Neuronal stem cell (in vitro differentiated cells): ENCODE measurements around the gene PDCD7.

Experiments
- DNase-seq: peaks from one replicate; pipeline ENCODE4 v3.0.0-alpha.2; 2013; ENCODE audit warnings: low spot score
- H2AFZ ChIP-seq: one replicate; pipeline ENCODE4 v1.6.1; 2013; ENCODE audit warnings: mild to moderate bottlenecking, low read length, inconsistent platforms
- H2AK5ac ChIP-seq: 2 replicates; pipeline ENCODE4 v1.6.1; 2013; ENCODE audit warnings: low read depth, mild to moderate bottlenecking, inconsistent platforms, low read length, moderate library complexity, mixed read lengths
- H2BK120ac ChIP-seq: 2 replicates; pipeline ENCODE4 v1.6.1; 2013; ENCODE audit warnings: low read depth, mild to moderate bottlenecking, inconsistent platforms, low read length, moderate library complexity, mixed read lengths
- H2BK12ac ChIP-seq: one replicate; pipeline ENCODE4 v1.6.1; 2013; ENCODE audit warnings: low read length, inconsistent platforms
- H2BK15ac ChIP-seq: 2 replicates; pipeline ENCODE4 v1.6.1; 2013; ENCODE audit warnings: mild to moderate bottlenecking, low read length, inconsistent platforms, mixed read lengths
- H2BK5ac ChIP-seq: one replicate; pipeline ENCODE4 v1.6.1; 2013; ENCODE audit warnings: inconsistent platforms, mild to moderate bottlenecking, low read length, moderate library complexity
- H3K14ac ChIP-seq: one replicate; pipeline ENCODE4 v1.6.1; 2013; ENCODE audit warnings: low read length, inconsistent platforms
- H3K18ac ChIP-seq: 2 replicates; pipeline ENCODE4 v1.6.1; 2013; ENCODE audit warnings: low read length, inconsistent platforms
- H3K23ac ChIP-seq: 2 replicates; pipeline ENCODE4 v1.6.1; 2013; ENCODE audit warnings: low read depth, mild to moderate bottlenecking, mixed read lengths, low read length, inconsistent platforms; ENCODE audit not compliant: poor library complexity
- H3K27ac ChIP-seq: replicated peaks from 3 replicates; pipeline ENCODE4 v1.5.1; 2013; ENCODE audit warnings: low read length, inconsistent platforms
- H3K27me3 ChIP-seq, 3 experiments: 2 replicates each; pipeline ENCODE4 v1.6.1; 2013; ENCODE audit warnings: low read length in 3 of 3, mild to moderate bottlenecking in 2 of 3, inconsistent platforms in 1 of 3, low read depth in 1 of 3, mixed read lengths in 1 of 3, moderate library complexity in 1 of 3; ENCODE audit not compliant: control insufficient read depth in 3 of 3, insufficient read depth in 3 of 3
- H3K36me3 ChIP-seq, 2 donors: replicated peaks in 1 of 2; 2 replicates each; pipeline ENCODE4 v1.6.1; 2013; ENCODE audit warnings: low read length in 2 of 2; ENCODE audit not compliant: control insufficient read depth in 2 of 2, insufficient read depth in 2 of 2
- H3K4ac ChIP-seq: 2 replicates; pipeline ENCODE4 v1.6.1; 2013; ENCODE audit warnings: inconsistent platforms, mild to moderate bottlenecking, low read length, moderate library complexity
- H3K4me1 ChIP-seq, 2 donors: 1 replicate in 1 of 2; 2 replicates in 1 of 2; pipeline ENCODE4 v1.6.1; 2013; ENCODE audit warnings: low read length in 2 of 2, low read depth in 1 of 2; ENCODE audit not compliant: control insufficient read depth in 2 of 2, insufficient read depth in 1 of 2
- H3K4me2 ChIP-seq: one replicate; pipeline ENCODE4 v1.6.1; 2013; ENCODE audit warnings: mild to moderate bottlenecking, low read length, inconsistent platforms; ENCODE audit not compliant: insufficient read depth, poor library complexity, severe bottlenecking
- H3K4me3 ChIP-seq, 2 donors: 2 replicates each; pipeline ENCODE4 v1.5.1; 2013; ENCODE audit warnings: low read length in 2 of 2, mild to moderate bottlenecking in 2 of 2, inconsistent platforms in 1 of 2, moderate library complexity in 1 of 2
- H3K79me1 ChIP-seq: one replicate; pipeline ENCODE4 v1.6.1; 2013; ENCODE audit warnings: low read depth, mild to moderate bottlenecking, inconsistent platforms, low read length, moderate library complexity
- H3K9ac ChIP-seq: one replicate; pipeline ENCODE4 v1.6.1; 2013; ENCODE audit warnings: mild to moderate bottlenecking, low read depth, low read length, inconsistent platforms; ENCODE audit not compliant: poor library complexity
- H3K9me3 ChIP-seq, 2 donors: replicated peaks in 1 of 2; 2 replicates each; pipeline versions ENCODE3 to v1.6.1; 2013; ENCODE audit warnings: low read length in 2 of 2, mild to moderate bottlenecking in 2 of 2, inconsistent platforms in 1 of 2, low read depth in 1 of 2, mixed read lengths in 1 of 2, moderate library complexity in 1 of 2; ENCODE audit not compliant: control insufficient read depth in 2 of 2, insufficient read depth in 1 of 2
- H4K8ac ChIP-seq: one replicate; pipeline ENCODE4 v1.6.1; 2013; ENCODE audit warnings: low read depth, mild to moderate bottlenecking, inconsistent platforms, low read length, moderate library complexity
- H4K91ac ChIP-seq: one replicate; pipeline ENCODE4 v1.6.1; 2013; ENCODE audit warnings: low read length, low read depth, mild to moderate bottlenecking, inconsistent platforms; ENCODE audit not compliant: poor library complexity
- WGBS, 2 donors: extraction: QIAGEN DNeasy Blood & Tissue Kit; methylation state at CpG; one replicate each; pipeline ENCODE4 v1.1.7; 2013; ENCODE audit warnings: missing lambda C conversion rate in 2 of 2, mixed read lengths in 1 of 2; ENCODE audit not compliant: insufficient read length in 2 of 2, insufficient replicate concordance in 1 of 2; ENCODE audit errors: extremely low coverage in 2 of 2; 5-methylcytosine and 5-hydroxymethylcytosine counted together

PDCD7 gene

GRCh38 chr15:65163041-65163440 lies 29.4 kb upstream of the PDCD7 start:
- H3K27ac ChIP-seq, result no peak overlapping the region
- no peak overlapping the region for H3K23ac ChIP-seq
- H4K8ac ChIP-seq, result no peak overlapping the region
- H2BK12ac ChIP-seq, result no peak overlapping the region
- no peak overlapping the region for H3K18ac ChIP-seq
- H3K36me3 ChIP-seq, result peaks cover 7 to 79% of the 10 kb centered on the region in 2 donors
- H2BK15ac ChIP-seq, result no peak overlapping the region
- no CpG with 5 or more reads among the region's 4 CpGs for WGBS, 2 donors
- DNase-seq, result no peak
- no peaks in the 10 kb centered on the region for H3K27me3 ChIP-seq
- no peak overlapping the region for H3K9ac ChIP-seq
- no peak overlapping the region for H2AFZ ChIP-seq
- no peaks in the 10 kb centered on the region for H3K9me3 ChIP-seq
- H3K4me3 ChIP-seq, result no peak overlapping the region
- no peak overlapping the region for H2BK5ac ChIP-seq
- no peaks in the 10 kb centered on the region for H3K4me1 ChIP-seq
- no peak overlapping the region for H2BK120ac ChIP-seq
- H3K14ac ChIP-seq, result no peak overlapping the region
- no peak overlapping the region for H4K91ac ChIP-seq
- no peak overlapping the region for H2AK5ac ChIP-seq
- H3K4ac ChIP-seq, result no peak overlapping the region
- H3K4me2 ChIP-seq, result no peak overlapping the region
- no peaks in the 10 kb centered on the region for H3K79me1 ChIP-seq

- Histone ChIP-seq H2BK5ac (no peak overlapping the region), H4K91ac (no peak overlapping the region), H3K27ac (no peak overlapping the region), H3K23ac (no peak overlapping the region), H2AFZ (no peak overlapping the region), H3K27me3 (no peaks in the 10 kb centered on the region), H3K18ac (no peak overlapping the region), H3K4me3 (no peak overlapping the region), H3K4me2 (no peak overlapping the region), H3K36me3 (peaks cover 13 to 88% of the 10 kb centered on the region in 2 donors), H3K9me3 (no peaks in the 10 kb centered on the region), H3K79me1 (no peaks in the 10 kb centered on the region), H2BK12ac (no peak overlapping the region), H2AK5ac (no peak overlapping the region), H2BK120ac (no peak overlapping the region), H3K14ac (no peak overlapping the region), H3K4ac (no peak overlapping the region), H3K4me1 (no peaks in the 10 kb centered on the region), H3K9ac (no peak overlapping the region), H4K8ac (no peak overlapping the region), H2BK15ac (no peak overlapping the region)
- WGBS, 2 donors, result no CpG with 5 or more reads among the region's 5 CpGs
- DNase-seq, result no peak
Observed at GRCh38 chr15:65156692-65157091, 23.1 kb upstream of the PDCD7 start.

- Histone ChIP-seq H2BK120ac (no peak overlapping the region), H3K27me3 (no peaks in the 10 kb centered on the region), H2BK15ac (no peak overlapping the region), H3K9me3 (no peaks in the 10 kb centered on the region), H2AFZ (no peak overlapping the region), H4K91ac (no peak overlapping the region), H3K4me3 (no peak overlapping the region), H2BK5ac (no peak overlapping the region), H2BK12ac (no peak overlapping the region), H3K4me2 (no peak overlapping the region), H3K18ac (no peak overlapping the region), H3K14ac (no peak overlapping the region), H3K4me1 (no peaks in the 10 kb centered on the region), H4K8ac (no peak overlapping the region), H3K9ac (no peak overlapping the region), H3K79me1 (no peaks in the 10 kb centered on the region), H3K27ac (no peak overlapping the region), H3K36me3 (peaks cover 13 to 90% of the 10 kb centered on the region in 2 donors), H3K4ac (no peak overlapping the region), H2AK5ac (no peak overlapping the region), H3K23ac (no peak overlapping the region)
- DNase-seq, result no peak
- no CpG with 5 or more reads among the region's 6 CpGs for WGBS, 2 donors
Observed at GRCh38 chr15:65154720-65155119, 21.1 kb upstream of the PDCD7 start.

- Histone ChIP-seq H3K27ac (no peak overlapping the region), H4K91ac (no peak overlapping the region), H3K36me3 (peaks cover 0 to 51% of the 10 kb centered on the region in 2 donors), H3K23ac (no peak overlapping the region), H3K9ac (no peak overlapping the region), H2BK5ac (no peak overlapping the region), H3K27me3 (no peaks in the 10 kb centered on the region), H3K4me2 (no peak overlapping the region), H2AFZ (no peak overlapping the region), H3K4me1 (no peaks in the 10 kb centered on the region), H3K9me3 (no peaks in the 10 kb centered on the region), H2BK15ac (no peak overlapping the region), H2BK120ac (no peak overlapping the region), H3K4ac (no peak overlapping the region), H3K4me3 (no peak overlapping the region), H2BK12ac (no peak overlapping the region), H3K14ac (no peak overlapping the region), H3K79me1 (no peaks in the 10 kb centered on the region), H4K8ac (no peak overlapping the region), H3K18ac (no peak overlapping the region), H2AK5ac (no peak overlapping the region)
- DNase-seq, result no peak
- no CpG with 5 or more reads among the region's 3 CpGs for WGBS, 2 donors
Observed at GRCh38 chr15:65147902-65148301, 14.3 kb upstream of the PDCD7 start.
